ENCODE results near the gene UGT1A4. TPM values are rescaled to one million over a fixed set of nuclear protein-coding genes. Genes with fewer than 3 reads are reported as not detected.
"Not testable (repeated sequence)": the region's sequence is repeated elsewhere in the genome, so short reads cannot be mapped to it uniquely, and the experiment has no call there.

The UGT1A4 gene
- total and polyA plus RNA-seq, 2 of the 8 experiments (the other 6 are each of a cell fraction or from before 2014, with no cell fraction given) = not detected

GRCh38 chr2:233745838-233746237 is 27.3 kb downstream of the UGT1A4 start:
- H3K9ac ChIP-seq (replicated peaks in 1 of 4; ENCODE audit: extremely low read depth in 1 of 4, low read depth in 3 of 4, low read length in 3 of 4); FAIRE-seq; H2BK5ac ChIP-seq (ENCODE audit: low read depth, low read length); H3K18ac ChIP-seq (ENCODE audit: extremely low read depth, low read length); H3K27ac ChIP-seq (ENCODE audit: low read depth, low read length); H4K5ac ChIP-seq (ENCODE audit: insufficient read length, low read depth, low read length); H3K79me1 ChIP-seq (ENCODE audit: low read depth, low read length); POLR2A ChIA-PET (ENCODE audit: partially characterized antibody); DNase-seq (ENCODE audit: low read depth in 1 of 2, low spot score in 2 of 2); H3K4me1 ChIP-seq (replicated peaks in 1 of 4; ENCODE audit: control insufficient read depth in 3 of 4, insufficient read depth in 4 of 4, low read length in 3 of 4); H3K79me2 ChIP-seq (ENCODE audit: control insufficient read depth in 1 of 2, insufficient read depth in 2 of 2, low read length in 2 of 2); H3K4me3 ChIP-seq (ENCODE audit: extremely low read depth in 1 of 4, insufficient read depth in 2 of 4, low read depth in 3 of 4, low read length in 4 of 4); H2BK20ac ChIP-seq (ENCODE audit: low read length); H3K27me3 ChIP-seq (replicated peaks in 1 of 4; ENCODE audit: control insufficient read depth in 3 of 4, extremely low read depth in 1 of 4, insufficient read depth in 3 of 4, low read length in 3 of 4); H4K8ac ChIP-seq (ENCODE audit: extremely low read depth, insufficient read depth, low read length); H4K20me1 ChIP-seq (replicated peaks in 1 of 2; ENCODE audit: control insufficient read depth in 1 of 2, insufficient read depth in 2 of 2, low read length in 2 of 2); H3K4me2 ChIP-seq (ENCODE audit: insufficient read depth in 1 of 2, low read depth in 2 of 2, low read length in 2 of 2); H2AFZ ChIP-seq (ENCODE audit: low read length); H3K36me3 ChIP-seq (ENCODE audit: control insufficient read depth in 2 of 4, insufficient read depth in 4 of 4, low read length in 3 of 4); H2BK15ac ChIP-seq (ENCODE audit: low read length); H3K14ac ChIP-seq (ENCODE audit: insufficient read length); H2AK5ac ChIP-seq (ENCODE audit: low read depth, low read length); H3K23me2 ChIP-seq (ENCODE audit: low read depth, low read length); H4K91ac ChIP-seq (replicated peaks; ENCODE audit: insufficient read length, low read length); CTCF ChIA-PET (ENCODE audit: partially characterized antibody); H2BK12ac ChIP-seq (ENCODE audit: low read depth, low read length); H3K56ac ChIP-seq (replicated peaks; ENCODE audit: insufficient read length, low read depth, low read length); H3K4ac ChIP-seq (replicated peaks; ENCODE audit: insufficient read length, low read depth, low read length); H2BK120ac ChIP-seq (replicated peaks; ENCODE audit: low read depth, low read length); H3K23ac ChIP-seq (ENCODE audit: insufficient read length): not testable (repeated sequence)
- H3K9me3 ChIP-seq (ENCODE audit: insufficient read depth in 2 of 2, low read depth in 1 of 2, low read length in 1 of 2) = peaks cover 9 to 27% of the 10 kb centered on the region in 2 experiments; a peak in 3 of 4 replicates
- 76% methylated on average over 2 of the region's 2 CpGs; no CpG with 5 or more reads in 1 of the 2 experiments for WGBS, 2 experiments (ENCODE audit: extremely low coverage in 1 of 2, insufficient coverage in 1 of 2, insufficient read length in 1 of 2, insufficient replicate concordance in 2 of 2, low coverage in 1 of 2, low lambda C conversion rate in 2 of 2, missing lambda C conversion rate in 1 of 2)
